BLaER1 (cell line): Measurements from ENCODE around the gene PTBP3.

Source experiments
- H3K27ac ChIP-seq: shearing (Covaris generic); formaldehyde crosslinking; 2 replicates; pipeline ENCODE4 v1.8.1; 2022
- H3K27me3 ChIP-seq: shearing (Covaris generic); formaldehyde crosslinking; 2 replicates; pipeline ENCODE4 v1.8.1; 2022
- H3K36me3 ChIP-seq: shearing (Covaris generic); formaldehyde crosslinking; 2 replicates; pipeline ENCODE4 v1.8.1; 2022
- H3K4me1 ChIP-seq: shearing (Covaris generic); formaldehyde crosslinking; 2 replicates; pipeline ENCODE4 v1.8.1; 2022
- H3K4me2 ChIP-seq: shearing (Covaris generic); formaldehyde crosslinking; 2 replicates; pipeline ENCODE4 v1.8.1; 2022
- H3K4me3 ChIP-seq: shearing (Covaris generic); formaldehyde crosslinking; 2 replicates; pipeline ENCODE4 v1.8.1; 2022
- H3K9ac ChIP-seq: shearing (Covaris generic); formaldehyde crosslinking; 2 replicates; pipeline ENCODE4 v1.8.1; 2022
- H3K9me3 ChIP-seq: shearing (Covaris generic); formaldehyde crosslinking; 2 replicates; pipeline ENCODE4 v1.8.1; 2022
- H4K20me1 ChIP-seq: shearing (Covaris generic); formaldehyde crosslinking; 2 replicates; pipeline ENCODE4 v1.8.1; 2022
- Cebpa-rat ChIP-seq: shearing (Covaris generic); IDR thresholded peaks from 2 replicates; pipeline ENCODE4 v1.8.1; 2022

Gene PTBP3

GRCh38 chr9:112338561-112338960 is 5.1 kb upstream of the PTBP3 start:
- H3K27ac ChIP-seq: no peak overlapping the region
- H3K9me3 ChIP-seq: no peaks in the 10 kb centered on the region
- H3K9ac ChIP-seq: no peak overlapping the region
- no peaks in the 10 kb centered on the region for H4K20me1 ChIP-seq
- no peak overlapping the region for H3K4me3 ChIP-seq
- TF ChIP-seq Cebpa-rat: no peak
- H3K36me3 ChIP-seq: no peaks in the 10 kb centered on the region
- H3K4me1 ChIP-seq: peaks cover 8% of the 10 kb centered on the region
- no peak overlapping the region for H3K4me2 ChIP-seq
- H3K27me3 ChIP-seq: no peaks in the 10 kb centered on the region

GRCh38 chr9:112337547-112337946 is 4.1 kb upstream of the PTBP3 start:
- H3K4me1 ChIP-seq: peaks cover 8% of the 10 kb centered on the region
- H3K27ac ChIP-seq: no peak overlapping the region
- no peak for TF ChIP-seq Cebpa-rat

GRCh38 chr9:112334432-112334841 is 1.0 kb upstream of the PTBP3 start:
- Histone ChIP-seq H3K4me2 (peak overlapping the region; percentile 80), H3K27ac (peak overlapping the region; percentile 83), H3K9me3 (no peaks in the 10 kb centered on the region), H4K20me1 (peaks cover 29% of the 10 kb centered on the region), H3K9ac (peak overlapping the region; percentile 83), H3K36me3 (no peaks in the 10 kb centered on the region), H3K27me3 (no peaks in the 10 kb centered on the region), H3K4me3 (peak overlapping the region; percentile 72), H3K4me1 (peaks cover 33% of the 10 kb centered on the region)
- no peak for TF ChIP-seq Cebpa-rat

More at GRCh38 chr9:112337547-112337946, 4.1 kb upstream of the PTBP3 start:
- no peak overlapping the region for H3K4me3 ChIP-seq
- H4K20me1 ChIP-seq: no peaks in the 10 kb centered on the region
- no peaks in the 10 kb centered on the region for H3K27me3 ChIP-seq
- H3K36me3 ChIP-seq: no peaks in the 10 kb centered on the region
- no peaks in the 10 kb centered on the region for H3K9me3 ChIP-seq
- H3K4me2 ChIP-seq: no peak overlapping the region
- no peak overlapping the region for H3K9ac ChIP-seq

GRCh38 chr9:112333639-112334431 is 416 bp upstream of the PTBP3 start:
- no peaks in the 10 kb centered on the region for H3K27me3 ChIP-seq
- no peaks in the 10 kb centered on the region for H3K36me3 ChIP-seq
- H3K9ac ChIP-seq: peak overlapping the region; percentile 96
- peaks cover 34% of the 10 kb centered on the region for H4K20me1 ChIP-seq
- H3K4me2 ChIP-seq: peak overlapping the region; percentile 80
- TF ChIP-seq Cebpa-rat: no peak
- H3K4me1 ChIP-seq: peaks cover 33% of the 10 kb centered on the region
- peak overlapping the region; percentile 90 for H3K4me3 ChIP-seq
- peak overlapping the region; percentile 96 for H3K27ac ChIP-seq
- no peaks in the 10 kb centered on the region for H3K9me3 ChIP-seq

GRCh38 chr9:112332674-112332976 is 794 bp downstream of the PTBP3 start:
- Histone ChIP-seq H3K4me2 (peak overlapping the region; percentile 77), H3K27me3 (no peaks in the 10 kb centered on the region), H3K4me3 (peak overlapping the region; percentile 90), H3K9ac (peak overlapping the region; percentile 96), H3K36me3 (peaks cover 5% of the 10 kb centered on the region), H3K27ac (peak overlapping the region; percentile 96), H4K20me1 (peaks cover 44% of the 10 kb centered on the region), H3K4me1 (peaks cover 33% of the 10 kb centered on the region), H3K9me3 (no peaks in the 10 kb centered on the region)
- TF ChIP-seq Cebpa-rat: no peak

- Histone ChIP-seq H3K27ac (peak overlapping the region; percentile 96), H3K9me3 (peaks cover under 1% of the 10 kb centered on the region; the same call in 1 of the 2 replicates), H3K4me1 (peaks cover 33% of the 10 kb centered on the region), H3K36me3 (peaks cover 5% of the 10 kb centered on the region), H3K27me3 (no peaks in the 10 kb centered on the region), H4K20me1 (peaks cover 47% of the 10 kb centered on the region), H3K4me2 (peak overlapping the region; percentile 77), H3K9ac (peak overlapping the region; percentile 96), H3K4me3 (peak overlapping the region; percentile 90)
- TF ChIP-seq Cebpa-rat: no peak
Measured at GRCh38 chr9:112332214-112332613, 1.2 kb downstream of the PTBP3 start.

- Histone ChIP-seq H3K27me3 (no peaks in the 10 kb centered on the region), H3K9me3 (peaks cover 5% of the 10 kb centered on the region), H3K4me3 (peak overlapping the region; percentile 90), H3K36me3 (peaks cover 10% of the 10 kb centered on the region), H3K4me1 (peaks cover 33% of the 10 kb centered on the region), H3K4me2 (peak overlapping the region; percentile 77), H3K9ac (0 out of 2 replicates have a peak overlapping the region, but pooled peaks have one; percentile 30), H3K27ac (no peak overlapping the region; the same call in 1 of the 2 replicates), H4K20me1 (peaks cover 53% of the 10 kb centered on the region)
- TF ChIP-seq Cebpa-rat: no peak
Measured at GRCh38 chr9:112331674-112331952, 1.8 kb downstream of the PTBP3 start.

- Histone ChIP-seq H3K36me3 (peaks cover 34% of the 10 kb centered on the region), H3K9ac (no peak overlapping the region), H3K4me2 (no peak overlapping the region), H3K27me3 (no peaks in the 10 kb centered on the region), H3K4me1 (peaks cover 30% of the 10 kb centered on the region), H3K27ac (no peak overlapping the region), H4K20me1 (peaks cover 72% of the 10 kb centered on the region), H3K4me3 (no peak overlapping the region), H3K9me3 (peaks cover 32% of the 10 kb centered on the region)
- no peak for TF ChIP-seq Cebpa-rat
Measured at GRCh38 chr9:112328545-112328944, 4.9 kb downstream of the PTBP3 start.

GRCh38 chr9:112327718-112328450 is 5.5 kb downstream of the PTBP3 start:
- no peak overlapping the region for H3K27ac ChIP-seq

GRCh38 chr9:112326194-112326593 is 7.2 kb downstream of the PTBP3 start:
- H3K27me3 ChIP-seq: no peaks in the 10 kb centered on the region
- peaks cover 27% of the 10 kb centered on the region for H3K4me1 ChIP-seq
- peaks cover 55% of the 10 kb centered on the region for H3K9me3 ChIP-seq
- peaks cover 84% of the 10 kb centered on the region for H4K20me1 ChIP-seq
- H3K4me2 ChIP-seq: no peak overlapping the region
- no peak overlapping the region for H3K4me3 ChIP-seq
- peaks cover 55% of the 10 kb centered on the region for H3K36me3 ChIP-seq
- H3K27ac ChIP-seq: no peak overlapping the region
- no peak for TF ChIP-seq Cebpa-rat
- no peak overlapping the region for H3K9ac ChIP-seq

More at GRCh38 chr9:112327718-112328450, 5.5 kb downstream of the PTBP3 start:
- H3K4me3 ChIP-seq: no peak overlapping the region
- peaks cover 39% of the 10 kb centered on the region for H3K9me3 ChIP-seq
- H3K9ac ChIP-seq: no peak overlapping the region
- peaks cover 78% of the 10 kb centered on the region for H4K20me1 ChIP-seq
- H3K4me1 ChIP-seq: peaks cover 30% of the 10 kb centered on the region
- H3K4me2 ChIP-seq: no peak overlapping the region
- peaks cover 40% of the 10 kb centered on the region for H3K36me3 ChIP-seq
- no peaks in the 10 kb centered on the region for H3K27me3 ChIP-seq
- no peak for TF ChIP-seq Cebpa-rat
